ENCODE results near the gene PRKG2.

DNA sequence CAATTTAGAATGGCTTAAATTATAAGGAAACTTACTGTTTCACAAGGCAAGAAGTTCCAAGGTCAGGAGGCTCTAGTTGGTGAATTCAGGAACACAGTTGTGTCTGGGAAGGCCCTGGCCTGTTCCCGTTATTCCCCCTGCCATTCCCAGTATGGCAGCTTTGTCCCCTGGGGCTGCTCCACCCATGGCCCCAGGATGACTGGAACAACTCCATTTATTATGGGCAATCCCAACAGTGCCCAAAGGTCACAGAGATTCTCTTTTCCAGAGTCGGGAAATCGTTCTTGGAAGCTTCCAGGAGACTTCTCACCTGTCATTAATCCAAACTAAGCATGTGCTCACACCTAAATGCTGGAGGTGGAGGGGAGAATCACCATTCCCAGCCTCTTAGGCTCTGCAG lies 2.8 kb upstream of the PRKG2 start:
- TF ChIP-seq KDM5B (CRISPR knock-in tag; IDR thresholded peaks at IDR 0.05; ENCODE audit: borderline replicate concordance) (no peak), HCFC1 (IDR thresholded peaks at IDR 0.05; ENCODE audit: low read depth, low read length) (no peak), ZSCAN29 (CRISPR knock-in tag; conservative IDR thresholded peaks at IDR 0.05) (no peak), CBX5 (CRISPR knock-in tag; IDR thresholded peaks at IDR 0.05; ENCODE audit: borderline replicate concordance) (no peak)
- TF ChIP-seq, protein P1, sequence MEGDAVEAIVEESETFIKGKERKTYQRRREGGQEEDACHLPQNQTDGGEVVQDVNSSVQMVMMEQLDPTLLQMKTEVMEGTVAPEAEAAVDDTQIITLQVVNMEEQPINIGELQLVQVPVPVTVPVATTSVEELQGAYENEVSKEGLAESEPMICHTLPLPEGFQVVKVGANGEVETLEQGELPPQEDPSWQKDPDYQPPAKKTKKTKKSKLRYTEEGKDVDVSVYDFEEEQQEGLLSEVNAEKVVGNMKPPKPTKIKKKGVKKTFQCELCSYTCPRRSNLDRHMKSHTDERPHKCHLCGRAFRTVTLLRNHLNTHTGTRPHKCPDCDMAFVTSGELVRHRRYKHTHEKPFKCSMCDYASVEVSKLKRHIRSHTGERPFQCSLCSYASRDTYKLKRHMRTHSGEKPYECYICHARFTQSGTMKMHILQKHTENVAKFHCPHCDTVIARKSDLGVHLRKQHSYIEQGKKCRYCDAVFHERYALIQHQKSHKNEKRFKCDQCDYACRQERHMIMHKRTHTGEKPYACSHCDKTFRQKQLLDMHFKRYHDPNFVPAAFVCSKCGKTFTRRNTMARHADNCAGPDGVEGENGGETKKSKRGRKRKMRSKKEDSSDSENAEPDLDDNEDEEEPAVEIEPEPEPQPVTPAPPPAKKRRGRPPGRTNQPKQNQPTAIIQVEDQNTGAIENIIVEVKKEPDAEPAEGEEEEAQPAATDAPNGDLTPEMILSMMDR (CRISPR knock-in tag; IDR thresholded peaks at IDR 0.05), result no peak
